Measurements from ENCODE around the gene PLXNA4.

GRCh38 chr7:132544025-132544424, 32.2 kb downstream of the PLXNA4 start:
- no peak for TF ChIP-seq CTCF (IDR thresholded peaks at IDR 0.05)
- no peak for TF ChIP-seq POLR2A (IDR thresholded peaks at IDR 0.05)
- TF ChIP-seq EP300 (IDR thresholded peaks at IDR 0.05), result no peak

Data from gastroesophageal sphincter (tissue), 3 donors.